NCI-H2081 (cell line): ENCODE data around the gene ZNF621.
A peak's percentile ranks its signal among the peaks of the same experiment; 100 is the strongest.
"Not testable (repeated sequence)": the region's sequence is repeated elsewhere in the genome, so short reads cannot be mapped to it uniquely, and the experiment has no call there.

Experiments
- DNase-seq, 2 experiments: peaks; one replicate each; lab custom pipeline; 2025; lab: John Stamatoyannopoulos, UW

Gene ZNF621

DNA sequence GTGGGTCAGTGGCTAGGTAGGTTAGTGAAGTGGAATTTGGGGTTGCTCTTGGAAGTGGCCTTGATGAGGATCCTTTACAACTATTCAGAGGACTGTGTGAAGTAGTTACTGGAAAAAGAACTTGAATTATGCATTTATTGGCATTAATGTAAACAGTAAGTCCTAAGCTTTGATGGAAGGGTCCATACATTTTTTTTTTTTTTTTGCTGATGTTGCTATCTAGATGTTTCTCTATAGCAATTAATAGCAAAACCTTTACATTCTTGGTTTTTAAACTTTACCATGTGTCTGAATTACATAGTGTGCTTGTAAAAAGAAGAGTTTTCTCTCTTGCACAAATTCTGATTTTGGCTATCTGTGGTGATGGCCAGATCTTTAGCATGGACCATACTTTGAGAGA, 9.5 kb downstream of the ZNF621 start:
- DNase-seq, result no peak

GRCh38 chr3:40546816-40547215, 22.1 kb downstream of the ZNF621 start:
- DNase-seq, result no peak

GRCh38 chr3:40550167-40550566, 25.4 kb downstream of the ZNF621 start:
- DNase-seq, result no peak

- no peak for DNase-seq
Measured at GRCh38 chr3:40557575-40558161, 32.9 kb downstream of the ZNF621 start.

- not testable (repeated sequence) for DNase-seq
Measured at GRCh38 chr3:40562482-40562881, 37.7 kb downstream of the ZNF621 start.

- not testable (repeated sequence) for DNase-seq
Measured at GRCh38 chr3:40565629-40566028, 40.9 kb downstream of the ZNF621 start.

DNA sequence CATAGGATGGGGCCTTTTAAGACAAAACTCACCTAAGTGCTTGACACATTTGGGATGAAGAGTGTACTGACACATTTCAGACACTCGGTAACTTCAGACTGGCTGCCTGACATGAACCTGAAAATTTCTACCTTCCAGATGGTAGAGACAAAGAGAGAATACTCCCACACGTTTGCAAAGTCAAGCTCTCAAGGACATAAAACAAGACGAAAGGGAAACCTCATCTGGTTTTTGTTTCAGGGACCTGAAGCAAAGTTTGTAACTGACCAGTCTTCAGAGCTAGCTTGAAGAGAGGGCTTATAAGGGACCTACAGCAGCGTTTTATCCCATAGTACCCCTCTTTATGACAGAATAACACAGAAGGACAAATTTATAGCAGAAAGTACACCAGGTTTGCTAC, 41.9 kb downstream of the ZNF621 start:
- no peak for DNase-seq

DNA sequence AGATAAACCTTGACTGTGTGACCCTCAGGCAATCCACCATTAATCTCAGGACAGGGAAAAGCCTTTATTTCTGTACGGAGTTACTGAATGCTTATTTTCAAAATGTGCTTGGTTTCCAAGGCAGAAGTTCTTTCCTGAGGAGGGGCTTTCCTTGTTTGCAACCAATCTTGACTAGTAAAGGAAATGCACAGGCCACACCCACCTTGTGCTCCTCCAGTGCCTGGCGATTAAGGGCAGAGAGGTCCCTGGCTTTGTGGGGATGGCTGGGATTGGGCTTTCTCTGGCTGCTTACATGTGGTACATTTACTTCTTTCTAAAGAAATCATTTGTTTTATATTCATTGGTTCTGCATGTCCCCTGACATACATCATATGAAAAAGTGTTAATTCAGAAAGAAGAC, 47.8 kb downstream of the ZNF621 start:
- DNase-seq, result no peak

DNA sequence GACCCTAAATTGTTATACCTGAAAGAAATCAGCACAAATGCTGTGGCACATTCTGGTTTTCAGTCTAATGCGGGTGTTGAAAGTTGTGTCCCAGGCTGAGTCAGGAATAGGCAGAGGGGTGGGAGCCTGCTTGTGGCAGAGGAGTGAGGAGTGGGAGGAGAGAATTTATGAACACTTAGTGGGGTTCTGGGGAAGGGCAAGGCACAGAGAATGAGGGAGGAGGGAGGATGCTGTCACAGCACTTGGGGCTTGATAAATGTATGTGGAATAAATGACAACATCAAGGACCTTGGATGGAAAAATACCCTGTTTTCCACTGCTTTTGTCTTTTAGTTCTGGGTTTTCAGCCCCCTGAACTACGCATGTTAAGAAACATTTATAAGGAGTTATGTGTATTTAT, 49.3 kb downstream of the ZNF621 start:
- no peak for DNase-seq

DNA sequence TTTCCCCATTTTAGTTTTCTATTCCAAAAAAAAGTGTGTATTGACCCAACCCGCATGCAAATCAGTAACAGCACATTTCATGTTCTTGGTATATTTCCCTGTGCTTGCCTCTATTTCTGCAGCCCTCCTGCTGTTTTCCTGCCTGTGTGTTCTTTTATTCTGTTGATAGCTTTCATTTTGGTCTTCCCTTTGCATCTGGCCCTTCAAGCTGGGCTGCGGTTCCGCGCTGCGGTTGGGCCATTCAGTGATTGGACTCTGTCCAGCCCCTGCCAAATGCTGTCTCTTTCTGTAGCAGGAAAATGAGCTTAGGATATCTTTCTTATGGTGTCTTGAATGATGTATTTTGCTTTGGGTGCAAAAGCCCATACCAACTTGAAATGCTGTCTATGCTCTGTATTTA, 49.9 kb downstream of the ZNF621 start:
- DNase-seq, result peak; percentile 14 to 40

- no peak for DNase-seq
Measured at GRCh38 chr3:40576396-40576795, 51.6 kb downstream of the ZNF621 start.

DNA sequence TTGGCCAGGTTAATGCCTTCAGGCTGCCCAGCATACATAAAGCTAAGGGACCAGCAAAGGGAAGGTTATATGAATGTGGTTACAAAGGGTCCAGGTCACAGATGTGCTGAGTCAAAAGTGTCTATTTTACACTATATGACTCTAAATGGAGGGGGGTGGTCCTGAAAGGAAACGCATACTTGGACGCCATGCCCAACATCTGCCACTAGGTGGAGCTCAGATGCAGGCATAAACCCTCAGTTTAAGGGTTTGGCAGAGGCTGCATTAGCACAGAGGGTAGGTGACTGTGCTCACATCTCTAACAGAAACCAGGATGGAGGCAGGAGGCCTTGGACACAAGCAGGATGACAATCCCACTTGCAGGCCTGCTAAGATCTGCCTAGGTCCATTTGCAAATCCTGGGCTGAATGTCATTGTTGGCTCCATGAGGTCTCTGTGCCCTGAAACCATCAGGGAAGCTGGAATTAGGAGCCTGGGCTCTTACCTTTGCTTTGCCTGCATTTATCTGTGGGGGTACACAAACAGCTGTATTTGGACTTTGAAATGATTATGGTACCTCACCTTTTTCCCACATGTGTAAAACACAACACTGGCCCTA, 55.8 kb downstream of the ZNF621 start:
- DNase-seq, result peak; percentile 19 to 51

DNA sequence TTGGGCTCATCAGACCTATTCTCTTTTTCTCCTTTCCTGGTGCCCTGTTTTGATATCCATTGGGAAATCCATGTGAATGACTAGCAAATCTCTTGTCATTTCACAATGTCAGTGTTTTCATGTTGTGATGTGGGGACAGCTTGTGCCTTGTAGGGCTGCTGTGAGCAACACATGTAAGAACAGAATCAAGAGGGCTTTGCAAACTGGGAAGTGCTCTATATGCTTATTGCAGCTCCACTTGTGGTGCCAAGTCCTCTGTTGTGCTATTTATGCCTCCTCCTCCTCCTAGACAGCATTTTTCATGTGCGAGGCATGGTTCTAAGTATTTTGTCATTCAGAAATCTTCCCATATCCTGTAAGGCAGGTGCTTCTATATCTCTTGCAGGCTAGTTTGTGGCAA, 56.4 kb downstream of the ZNF621 start:
- DNase-seq, result no peak

- DNase-seq, result no peak
Measured at GRCh38 chr3:40582401-40583027, 57.8 kb downstream of the ZNF621 start.

DNA sequence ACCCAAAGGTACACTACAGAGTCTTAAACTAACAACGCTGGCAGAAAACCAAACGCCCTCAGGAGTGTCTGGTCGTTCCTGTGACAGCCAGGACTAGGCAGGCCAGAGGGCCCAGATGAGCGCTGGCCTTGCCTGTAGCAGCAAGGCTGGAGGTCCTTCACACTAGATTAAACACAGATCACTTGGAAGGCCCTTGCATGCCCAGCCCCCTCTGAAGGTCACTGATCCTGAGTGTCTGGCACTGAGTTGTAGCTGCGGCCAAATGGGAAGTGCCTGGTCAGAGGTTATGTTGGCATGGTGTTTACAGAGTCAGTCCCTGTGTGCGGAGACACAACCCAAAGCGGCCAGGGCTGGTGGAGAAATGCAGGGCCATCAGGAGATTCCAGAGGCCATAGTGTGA, 58.9 kb downstream of the ZNF621 start:
- DNase-seq, result no peak

GRCh38 chr3:40584625-40585189, 59.9 kb downstream of the ZNF621 start:
- DNase-seq, result peak; percentile 16 to 32

GRCh38 chr3:40585381-40586016, 60.7 kb downstream of the ZNF621 start:
- DNase-seq, result no peak

DNA sequence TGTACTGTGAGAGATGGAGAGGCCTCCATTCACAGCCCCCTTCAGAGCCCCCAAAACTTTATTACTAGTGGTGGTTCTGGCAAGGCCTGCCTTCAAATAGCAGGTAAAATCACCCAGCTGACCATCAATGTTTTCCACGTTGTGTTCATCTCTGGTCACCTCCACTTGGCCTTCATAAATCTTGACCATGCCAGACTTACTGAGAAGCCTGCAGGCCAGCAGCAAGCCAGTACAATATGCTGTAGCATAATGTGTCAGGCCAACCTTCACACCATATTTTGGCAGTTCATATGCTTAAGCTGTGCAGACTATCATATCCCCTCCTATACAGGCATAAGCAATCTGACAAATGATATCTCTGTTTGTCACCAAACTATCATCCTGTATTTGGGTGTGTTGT, 62.1 kb downstream of the ZNF621 start:
- DNase-seq, result no peak

- DNase-seq, result no peak
Measured at GRCh38 chr3:40588406-40588805, 63.6 kb downstream of the ZNF621 start.
